H9 (cell line): ENCODE data around the gene CEBPZ. TPM values are rescaled to one million over a fixed set of nuclear protein-coding genes. Genes with fewer than 3 reads are reported as not detected.

Experiments used
- DNase-seq: peaks from one replicate; pipeline ENCODE4 v3.0.0-alpha.2; 2017
- H2AFZ ChIP-seq: one replicate; pipeline ENCODE4 v1.6.1; 2013; ENCODE audit warnings: mild to moderate bottlenecking, low read length, control low read depth, moderate library complexity
- H2AK5ac ChIP-seq: 2 replicates; pipeline ENCODE4 v1.6.1; 2013; ENCODE audit warnings: low read length, control low read depth, mixed read lengths; ENCODE audit not compliant: insufficient read length
- H2BK120ac ChIP-seq: one replicate; pipeline ENCODE4 v1.6.1; 2013; ENCODE audit warnings: low read depth, mild to moderate bottlenecking, low read length, control low read depth, inconsistent platforms; ENCODE audit not compliant: poor library complexity, severe bottlenecking
- H2BK12ac ChIP-seq: 2 replicates; pipeline ENCODE4 v1.6.1; 2013; ENCODE audit warnings: low read length, control low read depth, mixed read lengths, low read depth; ENCODE audit not compliant: insufficient read length
- H2BK15ac ChIP-seq: 2 replicates; pipeline ENCODE4 v1.6.1; 2013; ENCODE audit warnings: low read depth, low read length, control low read depth
- H2BK20ac ChIP-seq: one replicate; pipeline ENCODE4 v1.6.1; 2013; ENCODE audit warnings: low read depth, mild to moderate bottlenecking, low read length, control low read depth, inconsistent platforms; ENCODE audit not compliant: poor library complexity, severe bottlenecking
- H2BK5ac ChIP-seq: 2 replicates; pipeline ENCODE4 v1.6.1; 2013; ENCODE audit warnings: low read length, control low read depth, mixed read lengths; ENCODE audit not compliant: insufficient read length
- H3K14ac ChIP-seq: 2 replicates; pipeline ENCODE4 v1.6.1; 2013; ENCODE audit warnings: low read length, control low read depth; ENCODE audit not compliant: insufficient read depth
- H3K18ac ChIP-seq: 2 replicates; pipeline ENCODE4 v1.6.1; 2013; ENCODE audit warnings: low read depth, mild to moderate bottlenecking, mixed read lengths, low read length, control low read depth; ENCODE audit not compliant: insufficient read length
- H3K23ac ChIP-seq: 2 replicates; pipeline ENCODE4 v1.6.1; 2013; ENCODE audit warnings: low read length, control low read depth, mixed read lengths, low read depth; ENCODE audit not compliant: insufficient read length
- H3K23me2 ChIP-seq: 2 replicates; pipeline ENCODE4 v1.6.1; 2013; ENCODE audit warnings: low read depth, mild to moderate bottlenecking, mixed read lengths, low read length, control low read depth; ENCODE audit not compliant: insufficient read length, poor library complexity, severe bottlenecking
- H3K27ac ChIP-seq: 2 replicates; pipeline ENCODE4 v1.5.1; 2013; ENCODE audit warnings: low read length, control low read depth, mixed read lengths, low read depth; ENCODE audit not compliant: insufficient read length
- H3K27me3 ChIP-seq: 2 replicates; pipeline ENCODE4 v1.6.1; 2013; ENCODE audit warnings: low read length, control low read depth, inconsistent platforms; ENCODE audit not compliant: insufficient read depth
- H3K4ac ChIP-seq: 2 replicates; pipeline ENCODE4 v1.6.1; 2013; ENCODE audit warnings: low read depth, mild to moderate bottlenecking, control low read depth, inconsistent platforms, low read length, moderate library complexity
- H3K4me1 ChIP-seq: 2 replicates; pipeline ENCODE4 v1.6.1; 2013; ENCODE audit warnings: low read length, control low read depth, inconsistent platforms; ENCODE audit not compliant: insufficient read depth
- H3K4me2 ChIP-seq: 2 replicates; pipeline ENCODE4 v1.6.1; 2013; ENCODE audit warnings: low read length, control low read depth, mixed read lengths; ENCODE audit not compliant: insufficient read length, insufficient read depth
- H3K56ac ChIP-seq: 2 replicates; pipeline ENCODE4 v1.6.1; 2013; ENCODE audit warnings: low read depth, mild to moderate bottlenecking, mixed read lengths, low read length, control low read depth; ENCODE audit not compliant: insufficient read length
- H3K79me1 ChIP-seq: 2 replicates; pipeline ENCODE4 v1.6.1; 2013; ENCODE audit warnings: low read depth, mild to moderate bottlenecking, moderate library complexity, low read length, control low read depth, inconsistent platforms; ENCODE audit not compliant: insufficient read depth, poor library complexity, severe bottlenecking
- H3K79me2 ChIP-seq: 2 replicates; pipeline ENCODE4 v1.6.1; 2013; ENCODE audit warnings: low read length, control low read depth, inconsistent platforms; ENCODE audit not compliant: insufficient read depth
- H3K9ac ChIP-seq: 2 replicates; pipeline ENCODE4 v1.6.1; 2013; ENCODE audit warnings: low read length, control low read depth, mixed read lengths; ENCODE audit not compliant: insufficient read length; ENCODE audit errors: extremely low read depth
- H3K9me3 ChIP-seq: one replicate; pipeline ENCODE4 v1.6.1; 2013; ENCODE audit warnings: low read depth, low read length, inconsistent platforms; ENCODE audit not compliant: control insufficient read depth
- H3T11ph ChIP-seq: one replicate; pipeline ENCODE4 v1.6.1; 2013; ENCODE audit warnings: mild to moderate bottlenecking, low read length, control low read depth, inconsistent platforms
- H4K20me1 ChIP-seq: one replicate; pipeline ENCODE4 v1.6.1; 2013; ENCODE audit not compliant: control insufficient read depth, insufficient read length, insufficient read depth
- H4K5ac ChIP-seq: 2 replicates; pipeline ENCODE4 v1.6.1; 2013; ENCODE audit warnings: low read depth, mild to moderate bottlenecking, mixed read lengths, low read length, control low read depth; ENCODE audit not compliant: insufficient read length
- H4K8ac ChIP-seq: replicated peaks from 2 replicates; pipeline ENCODE4 v1.6.1; 2013; ENCODE audit warnings: low read length, control low read depth, mixed read lengths, low read depth; ENCODE audit not compliant: insufficient read length
- H4K91ac ChIP-seq: 2 replicates; pipeline ENCODE4 v1.6.1; 2013; ENCODE audit warnings: low read depth, mild to moderate bottlenecking, moderate library complexity, mixed read lengths, low read length, control low read depth; ENCODE audit not compliant: insufficient read length
- H3K27ac Mint-ChIP-seq, 3 experiments: 2 replicates in 2 of 3; 3 replicates in 1 of 3; pipeline ENCODE4 v1.8.0; 2020 to 2021; ENCODE audit warnings: mixed read lengths in 3 of 3, mild to moderate bottlenecking in 1 of 3, moderate library complexity in 1 of 3
- H3K27me3 Mint-ChIP-seq: 2 replicates; pipeline ENCODE4 v1.8.0; 2021; ENCODE audit warnings: low read depth, mild to moderate bottlenecking, moderate library complexity, mixed read lengths
- H3K36me3 Mint-ChIP-seq, 3 experiments: 2 replicates in 2 of 3; 3 replicates in 1 of 3; pipeline ENCODE4 v1.8.0; 2020 to 2021; ENCODE audit warnings: low read depth in 3 of 3, mixed read lengths in 3 of 3; ENCODE audit not compliant: insufficient read depth in 1 of 3
- H3K4me1 Mint-ChIP-seq, 2 experiments: 2 replicates each; pipeline ENCODE4 v1.8.0; 2020; ENCODE audit warnings: mixed read lengths in 2 of 2
- H3K4me3 Mint-ChIP-seq, 2 experiments: 2 replicates in 1 of 2; 3 replicates in 1 of 2; pipeline ENCODE4 v1.8.0; 2020 to 2021; ENCODE audit warnings: mild to moderate bottlenecking in 2 of 2, mixed read lengths in 2 of 2, moderate library complexity in 1 of 2
- H3K9me3 Mint-ChIP-seq, 2 experiments: 2 replicates in 1 of 2; 3 replicates in 1 of 2; pipeline ENCODE4 v1.8.0; 2020; ENCODE audit warnings: mild to moderate bottlenecking in 2 of 2, mixed read lengths in 2 of 2, moderate library complexity in 1 of 2
- CTCF ChIP-seq: fragments of 200-600 bp; sonication (generic); conservative IDR thresholded peaks from 3 replicates; pipeline ENCODE4 v1.8.0; 2021; ENCODE audit warnings: antibody characterized with exemption, mild to moderate bottlenecking
- WGBS: extraction: QIAGEN DNeasy Blood & Tissue Kit; methylation state at CpG from one replicate; pipeline ENCODE4 v1.1.7; 2013; ENCODE audit warnings: missing lambda C conversion rate, low lambda C conversion rate, mixed read lengths; ENCODE audit not compliant: insufficient read length; ENCODE audit errors: extremely low coverage; 5-methylcytosine and 5-hydroxymethylcytosine counted together
- total RNA-seq: library from RNA; stranded (reverse); gene quantifications from 2 replicates; pipeline ENCODE4 v1.2.1, GENCODE V29; 2021

CEBPZ gene
- total RNA-seq, 1 experiment from 2014 or later: 281 TPM

GRCh38 chr2:37211939-37212338, 19.5 kb downstream of the CEBPZ start:
- no peak overlapping the region for H2BK5ac ChIP-seq
- no peak overlapping the region for H3T11ph ChIP-seq
- no peaks in the 10 kb centered on the region for H3K23me2 ChIP-seq
- Mint-ChIP-seq H3K9me3 (peaks cover 20 to 36% of the 10 kb centered on the region in 2 experiments), H3K27ac (peak overlapping the region in 1 of 3 experiments; percentile 83; a peak in 2 of 7 replicates), H3K36me3 (peaks cover 85 to 95% (median 92%) of the 10 kb centered on the region in 3 experiments), H3K4me3 (no peak overlapping the region), H3K4me1 (peaks cover 39% of the 10 kb centered on the region in 2 experiments), H3K27me3 (no peaks in the 10 kb centered on the region)
- no peaks in the 10 kb centered on the region for H4K20me1 ChIP-seq
- H3K4me2 ChIP-seq: no peak overlapping the region
- no peak overlapping the region for H4K5ac ChIP-seq
- H3K4me1 ChIP-seq: no peaks in the 10 kb centered on the region
- no peak for DNase-seq
- WGBS: no CpG with 5 or more reads among the region's 3 CpGs
- no peak overlapping the region for H3K23ac ChIP-seq
- no peaks in the 10 kb centered on the region for H3K27me3 ChIP-seq
- no peak overlapping the region for H3K27ac ChIP-seq
- no peak overlapping the region for H3K18ac ChIP-seq
- no peak overlapping the region for H2BK15ac ChIP-seq
- no peak overlapping the region for H4K91ac ChIP-seq
- H3K4ac ChIP-seq: no peak overlapping the region
- H3K79me2 ChIP-seq: no peaks in the 10 kb centered on the region
- H3K9me3 ChIP-seq: peaks cover 14% of the 10 kb centered on the region
- TF ChIP-seq CTCF: no peak
- H2AFZ ChIP-seq: no peak overlapping the region
- H3K14ac ChIP-seq: no peak overlapping the region
- H3K9ac ChIP-seq: no peak overlapping the region
- no peak overlapping the region for H2AK5ac ChIP-seq
- no peak overlapping the region for H3K56ac ChIP-seq
- no peak overlapping the region for H2BK12ac ChIP-seq
- no peak overlapping the region for H2BK20ac ChIP-seq
- no peak overlapping the region for H4K8ac ChIP-seq
- peaks cover 2% of the 10 kb centered on the region for H3K79me1 ChIP-seq
- no peak overlapping the region for H2BK120ac ChIP-seq
